B cell (primary cell): Measurements from ENCODE around the gene OR2Z1. TPM values are rescaled to one million over a fixed set of nuclear protein-coding genes. Genes with fewer than 3 reads are reported as not detected.

Experiments
- ATAC-seq: fragments of 200-7000 bp; cut with Tn5 transposase; one replicate; pipeline ENCODE4 v1.10.0; 2021; ENCODE audit warnings: low read depth, mild to moderate bottlenecking, moderate number of reproducible peaks, moderate library complexity
- CTCF ChIA-PET: fragments of 350-600 bp; sonication (Branson Sonifier 250); formaldehyde crosslinking; loops from one replicate; lab custom pipeline; 2021; ENCODE audit warnings: antibody characterized with exemption, inconsistent platforms; lab: Charles Lee
- POLR2A ChIA-PET: fragments of 350-600 bp; sonication (Branson Sonifier 250); formaldehyde crosslinking; loops from one replicate; lab custom pipeline; 2021; ENCODE audit warnings: antibody characterized with exemption; lab: Charles Lee
- DNase-seq: peaks from one replicate; pipeline ENCODE4 v3.0.0; 2013
- H2AFZ ChIP-seq: 2 replicates; pipeline ENCODE4 v1.6.1; 2012; ENCODE audit warnings: mild to moderate bottlenecking, low read depth, low read length; ENCODE audit not compliant: insufficient read depth, poor library complexity, severe bottlenecking
- H3K27ac ChIP-seq, 2 donors: 1 replicate in 1 of 2; 2 replicates in 1 of 2; pipeline ENCODE4 v1.5.1; 2012 to 2013; ENCODE audit warnings: low read length in 2 of 2, mild to moderate bottlenecking in 2 of 2, moderate library complexity in 1 of 2
- H3K27me3 ChIP-seq, 4 experiments: fragments of 200-600 bp in 1 of 4; sonication (generic) in 1 of 4; replicated peaks in 1 of 4; 1 replicate in 2 of 4; 2 replicates in 2 of 4; pipeline versions ENCODE4 v1.6.1 to v1.7.0; 2013 to 2016; ENCODE audit warnings: low read length in 3 of 4, mild to moderate bottlenecking in 2 of 4, mixed read lengths in 1 of 4, moderate library complexity in 1 of 4; ENCODE audit not compliant: insufficient read depth in 4 of 4, control insufficient read depth in 3 of 4; ENCODE audit errors: control extremely low read depth in 1 of 4
- H3K36me3 ChIP-seq, 2 experiments: replicated peaks in 1 of 2; 1 replicate in 1 of 2; 2 replicates in 1 of 2; pipeline versions ENCODE4 v1.6.1 to v1.7.1; 2013; ENCODE audit warnings: low read length in 1 of 2; ENCODE audit not compliant: insufficient read depth in 2 of 2, control insufficient read depth in 1 of 2; ENCODE audit errors: control extremely low read depth in 1 of 2, extremely low read depth in 1 of 2
- H3K4me1 ChIP-seq, 2 donors: fragments of 200-600 bp in 1 of 2; sonication (generic) in 1 of 2; 1 replicate in 1 of 2; 2 replicates in 1 of 2; pipeline versions ENCODE4 v1.5.1 to v1.6.1; 2013 to 2017; ENCODE audit warnings: low read length in 2 of 2; ENCODE audit not compliant: control insufficient read depth in 2 of 2, insufficient read depth in 2 of 2
- H3K4me2 ChIP-seq: replicated peaks from 2 replicates; pipeline ENCODE3; 2012; ENCODE audit warnings: mild to moderate bottlenecking, low read depth, low read length; ENCODE audit not compliant: poor library complexity, severe bottlenecking
- H3K4me3 ChIP-seq, 5 experiments: fragments of 200-600 bp in 1 of 5; sonication (generic) in 1 of 5; 1 replicate in 3 of 5; 2 replicates in 2 of 5; pipeline versions ENCODE4 v1.5.1 to v1.7.0; 2011 to 2016; ENCODE audit warnings: low read length in 4 of 5, mild to moderate bottlenecking in 4 of 5, low read depth in 2 of 5, control low read depth in 1 of 5, moderate library complexity in 1 of 5; ENCODE audit not compliant: insufficient read depth in 1 of 5; ENCODE audit errors: control extremely low read depth in 1 of 5, extremely low read depth in 1 of 5
- H3K79me2 ChIP-seq: fragments of 200-600 bp; sonication (generic); one replicate; pipeline ENCODE4 v1.6.0; 2016; ENCODE audit warnings: low read length; ENCODE audit not compliant: control insufficient read depth, insufficient read depth
- H3K9ac ChIP-seq: fragments of 200-600 bp; sonication (generic); 2 replicates; pipeline ENCODE4 v1.6.1; 2017; ENCODE audit warnings: mild to moderate bottlenecking, low read length, moderate library complexity
- H3K9me3 ChIP-seq, 3 donors: one replicate each; pipeline versions ENCODE4 v1.6.1 to v1.7.1; 2013; ENCODE audit warnings: low read length in 2 of 3; ENCODE audit not compliant: control insufficient read depth in 2 of 3, insufficient read depth in 1 of 3; ENCODE audit errors: control extremely low read depth in 1 of 3
- H4K20me1 ChIP-seq: 2 replicates; pipeline ENCODE4 v1.6.0; 2012; ENCODE audit warnings: mild to moderate bottlenecking, low read length; ENCODE audit not compliant: insufficient read depth, control insufficient read depth, poor library complexity, severe bottlenecking
- H3K27ac Mint-ChIP-seq: one replicate; pipeline ENCODE4 v1.8.0; 2021; ENCODE audit warnings: mixed read lengths
- H3K27me3 Mint-ChIP-seq: one replicate; pipeline ENCODE4 v1.8.0; 2021; ENCODE audit warnings: mixed read lengths
- H3K4me1 Mint-ChIP-seq: one replicate; pipeline ENCODE4 v1.8.0; 2021; ENCODE audit warnings: mixed read lengths
- H3K4me3 Mint-ChIP-seq: one replicate; pipeline ENCODE4 v1.8.0; 2021; ENCODE audit warnings: mixed read lengths
- H3K9me3 Mint-ChIP-seq: one replicate; pipeline ENCODE4 v1.8.0; 2022; ENCODE audit warnings: mixed read lengths; ENCODE audit not compliant: insufficient read depth
- CTCF ChIP-seq: fragments of 200-600 bp; IDR thresholded peaks from one replicate; pipeline ENCODE4 v1.8.0; 2022; ENCODE audit warnings: antibody characterized with exemption, mild to moderate bottlenecking
- EZH2 ChIP-seq: IDR thresholded peaks from 2 replicates; pipeline ENCODE4 v1.6.1; 2012; ENCODE audit warnings: borderline replicate concordance, low read depth, mild to moderate bottlenecking, moderate library complexity, low read length; ENCODE audit not compliant: insufficient read depth, poor library complexity, severe bottlenecking
- WGBS: methylation state at CpG from one replicate; pipeline ENCODE4 v1.1.5; 2013; ENCODE audit warnings: missing lambda C conversion rate; ENCODE audit not compliant: insufficient coverage; 5-methylcytosine and 5-hydroxymethylcytosine counted together
- intact Hi-C: fragments of 100-400 bp; cut with micrococcal nuclease; formaldehyde crosslinking; loops from one replicate; pipeline ENCODE4 v1.10.0; 2022
- polyA plus RNA-seq: library from polyadenylated mRNA; depleted of rRNA; stranded (reverse); fragments of >200 nt; gene quantifications from 2 replicates; pipeline ENCODE4 v1.2.3, GENCODE V29; 2012
- total RNA-seq, 2 donors: library from RNA; stranded (reverse); fragments of 120-200 nt in 1 of 2; gene quantifications; 1 replicate in 1 of 2; 2 replicates in 1 of 2; pipeline versions ENCODE4 v1.2.3 to v1.2.4, GENCODE V29; 2013 to 2022

Gene OR2Z1
- total and polyA plus RNA-seq, 2 donors (not counting 1 experiment from before 2014, with no cell fraction given), result not detected

- peaks cover 48% of the 10 kb centered on the region for H3K27me3 Mint-ChIP-seq
Measured at GRCh38 chr19:8698433-8699063, 22.9 kb upstream of the OR2Z1 start, which contains the start of gene ACTL9. Gene ACTL9 (minus strand): TSS chr19:8698795. CDS start chr19:8698701, 94 bp downstream.

More at GRCh38 chr19:8698433-8699063, 22.9 kb upstream of the OR2Z1 start, which contains the start of gene ACTL9:
- peaks cover 0 to 5% of the 10 kb centered on the region in 2 donors for H3K4me1 ChIP-seq
- POLR2A ChIA-PET, result no interaction called here
- H4K20me1 ChIP-seq, result no peaks in the 10 kb centered on the region
- no peak for DNase-seq
- intact Hi-C loops, result no loop called here
- no peaks in the 10 kb centered on the region for H3K79me2 ChIP-seq
- ATAC-seq, result no peak
- no peaks in the 10 kb centered on the region for H3K36me3 ChIP-seq
- no peak within 1 kb of the TSS for H3K4me2 ChIP-seq
- Mint-ChIP-seq H3K27ac (no peak within 1 kb of the TSS), H3K9me3 (no peaks in the 10 kb centered on the region), H3K4me1 (peaks cover 6% of the 10 kb centered on the region), H3K4me3 (no peak within 1 kb of the TSS)
- TF ChIP-seq CTCF (no peak), EZH2 (no peak)
- CTCF ChIA-PET, result no interaction called here
- no peak within 1 kb of the TSS for H3K9ac ChIP-seq
- H3K9me3 ChIP-seq, result peaks cover 0 to 11% (median 0%) of the 10 kb centered on the region in 3 donors
- no peak within 1 kb of the TSS for H2AFZ ChIP-seq
- H3K27me3 ChIP-seq, result peaks cover 0 to 16% (median 5%) of the 10 kb centered on the region in 4 experiments
- no peak within 1 kb of the TSS for H3K4me3 ChIP-seq
- WGBS, result 84% methylated on average over 18 of the region's 23 CpGs
- no peak within 1 kb of the TSS for H3K27ac ChIP-seq
